ENCODE measurements around the gene EDAR. TPM values are rescaled to one million over a fixed set of nuclear protein-coding genes. Genes with fewer than 3 reads are reported as not detected.

Gene EDAR
- total and polyA plus RNA-seq, 2 of the 4 experiments (the other 2 are of a cell fraction) = not detected

GRCh38 chr2:108858894-108859293, 130.1 kb downstream of the EDAR start:
- no peaks in the 10 kb centered on the region for H3K79me1 ChIP-seq (ENCODE audit: low read depth in 1 of 2, low read length in 2 of 2)
- no peak overlapping the region for H4K91ac ChIP-seq (ENCODE audit: insufficient read depth, low read depth, low read length)
- no peaks in the 10 kb centered on the region for H3K9me3 ChIP-seq (ENCODE audit: control insufficient read depth, insufficient read depth, low read length)
- no peak overlapping the region for H3K23ac ChIP-seq (ENCODE audit: low read depth, low read length)
- no peak overlapping the region for H3K4ac ChIP-seq (ENCODE audit: low read depth, low read length)
- no peak overlapping the region for H2BK20ac ChIP-seq (ENCODE audit: low read depth, low read length)
- H3K4me2 ChIP-seq (ENCODE audit: low read depth, low read length) = no peak overlapping the region
- in situ Hi-C loops (cut with MboI; ENCODE audit: low sequenced_read_pairs) = no loop called here
- no peak overlapping the region for H3K14ac ChIP-seq (replicated peaks; ENCODE audit: low read depth, low read length)
- whole genome bisulfite sequencing, 2 experiments (ENCODE audit: extremely low coverage in 2 of 2, insufficient read length in 1 of 2) = 100% methylated on average over 1 of the region's 3 CpGs; no CpG with 5 or more reads in 1 of the 2 experiments
- no peak overlapping the region for H3K18ac ChIP-seq (ENCODE audit: low read depth, low read length)
- ATAC-seq (ENCODE audit: low read depth) (no peak), DNase-seq (peak; percentile 33)
- POLR2A ChIA-PET (ENCODE audit: unreplicated experiment) = no interaction called here
- H3K27ac ChIP-seq (ENCODE audit: insufficient read depth, low read length) = no peak overlapping the region
- H2AFZ ChIP-seq (replicated peaks; ENCODE audit: low read length, poor library complexity) = no peak overlapping the region
- H3K4me3 ChIP-seq (ENCODE audit: insufficient read depth, low read depth, low read length) = no peak overlapping the region
- no peak overlapping the region for H2BK15ac ChIP-seq (ENCODE audit: low read depth, low read length)
- H3K4me1 ChIP-seq (ENCODE audit: control insufficient read depth, insufficient read depth, low read length) = no peaks in the 10 kb centered on the region
- H2BK120ac ChIP-seq (ENCODE audit: low read depth, low read length) = no peak overlapping the region
- H4K20me1 ChIP-seq (ENCODE audit: insufficient read depth, low read length) = no peaks in the 10 kb centered on the region
- intact Hi-C loops (cut with micrococcal nuclease) = no loop called here
- CTCF ChIA-PET = no interaction called here
- dilution Hi-C loops (cut with HindIII; ENCODE audit: low sequenced_read_pairs, unreplicated experiment) = no loop called here
- no peaks in the 10 kb centered on the region for H3K9me1 ChIP-seq (ENCODE audit: insufficient read depth, low read length)
- H2AK5ac ChIP-seq (ENCODE audit: low read depth, low read length) = no peak overlapping the region
- TF ChIP-seq CHD1 (IDR thresholded peaks at IDR 0.05; ENCODE audit: low read depth, low read length) (no peak), RAD21 (IDR thresholded peaks at IDR 0.05; ENCODE audit: low read length) (no peak), SMC3 (IDR thresholded peaks at IDR 0.05; ENCODE audit: low read depth, low read length) (no peak), RCOR1 (IDR thresholded peaks at IDR 0.05; ENCODE audit: insufficient replicate concordance, low read length) (no peak), NFE2L2 (IDR thresholded peaks at IDR 0.05; ENCODE audit: low read depth, low read length) (no peak), CEBPB (IDR thresholded peaks at IDR 0.05; ENCODE audit: low read depth, low read length) (no peak), BHLHE40 (IDR thresholded peaks at IDR 0.05; ENCODE audit: low read depth, low read length) (no peak), FOS (IDR thresholded peaks at IDR 0.05; ENCODE audit: low read depth, low read length) (no peak), MXI1 (IDR thresholded peaks at IDR 0.05; ENCODE audit: borderline replicate concordance, low read depth, low read length) (no peak), POLR2A (IDR thresholded peaks at IDR 0.05; ENCODE audit: low read depth, low read length) (no peak), MAZ (IDR thresholded peaks at IDR 0.05; ENCODE audit: borderline replicate concordance, low read depth, low read length) (no peak), CTCF (conservative IDR thresholded peaks at IDR 0.05; ENCODE audit: low read depth, low read length) (no peak), USF2 (IDR thresholded peaks at IDR 0.05; ENCODE audit: low read depth, low read length) (no peak), RFX5 (IDR thresholded peaks at IDR 0.05; ENCODE audit: low read depth, low read length) (no peak), ELK1 (IDR thresholded peaks at IDR 0.05; ENCODE audit: borderline replicate concordance, low read depth, low read length) (no peak), MAFK (IDR thresholded peaks at IDR 0.05; ENCODE audit: low read depth, low read length) (no peak)
- no peak overlapping the region for H3K9ac ChIP-seq (ENCODE audit: low read depth, low read length)
- no peak overlapping the region for H4K8ac ChIP-seq (ENCODE audit: low read depth in 2 of 2, low read length in 2 of 2)
- no peaks in the 10 kb centered on the region for H3K27me3 ChIP-seq (ENCODE audit: control insufficient read depth, insufficient read depth, low read length)
- no peak overlapping the region for H3K56ac ChIP-seq (ENCODE audit: extremely low read depth, insufficient read depth, low read length)
- no peak overlapping the region for H2BK5ac ChIP-seq (ENCODE audit: low read depth, low read length, poor library complexity, severe bottlenecking)
- H3K36me3 ChIP-seq (ENCODE audit: control insufficient read depth, insufficient read depth, low read length) = no peaks in the 10 kb centered on the region
- no peak overlapping the region for H2AK9ac ChIP-seq (replicated peaks; ENCODE audit: low read depth, low read length, poor library complexity)
- no TSS peak for BruUV-seq (replicated peaks)
- H4K5ac ChIP-seq (ENCODE audit: low read depth, low read length) = no peak overlapping the region

Data from IMR-90 (cell line).